NK-92 treated with Interleukin-12 subunit alpha and Interleukin-12 subunit beta, amount 100 ng/mL, for 24 hours (cell line): Measurements from ENCODE around the gene CPAMD8.
"Not testable (repeated sequence)": the region's sequence is repeated elsewhere in the genome, so short reads cannot be mapped to it uniquely, and the experiment has no call there.

Experiments
- DNase-seq: peaks from one replicate; lab custom pipeline; 2025; lab: John Stamatoyannopoulos, UW

CPAMD8 gene

DNA sequence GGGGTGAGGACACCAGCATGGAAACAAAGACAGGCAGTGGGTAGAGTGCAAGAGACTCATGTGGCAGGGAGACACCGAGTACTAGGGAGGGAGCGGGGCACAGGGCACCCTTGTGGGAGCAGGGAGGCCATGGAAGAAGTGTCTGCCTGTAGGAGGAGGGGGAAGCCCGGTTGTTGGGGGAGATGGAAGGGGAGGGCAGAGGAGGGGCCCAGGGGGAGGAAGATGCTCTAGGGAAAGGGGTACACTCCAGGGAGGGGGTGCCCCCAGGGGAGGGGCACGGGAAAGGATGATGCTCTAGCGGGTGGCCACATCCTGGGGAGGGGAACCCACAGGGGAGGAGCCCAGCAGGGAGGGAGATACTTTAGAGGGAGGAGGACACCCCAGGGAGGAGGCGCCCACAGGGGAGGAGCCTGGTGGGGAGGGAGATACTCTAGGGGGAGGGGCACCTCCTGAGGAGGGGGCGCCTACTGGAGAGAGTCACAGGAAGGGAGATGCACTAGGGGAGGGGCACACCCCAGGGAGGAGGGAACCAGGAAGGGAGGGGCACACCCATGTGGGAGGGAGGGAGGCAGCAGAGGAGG lies 24.9 kb downstream of the CPAMD8 start:
- DNase-seq = no peak

DNA sequence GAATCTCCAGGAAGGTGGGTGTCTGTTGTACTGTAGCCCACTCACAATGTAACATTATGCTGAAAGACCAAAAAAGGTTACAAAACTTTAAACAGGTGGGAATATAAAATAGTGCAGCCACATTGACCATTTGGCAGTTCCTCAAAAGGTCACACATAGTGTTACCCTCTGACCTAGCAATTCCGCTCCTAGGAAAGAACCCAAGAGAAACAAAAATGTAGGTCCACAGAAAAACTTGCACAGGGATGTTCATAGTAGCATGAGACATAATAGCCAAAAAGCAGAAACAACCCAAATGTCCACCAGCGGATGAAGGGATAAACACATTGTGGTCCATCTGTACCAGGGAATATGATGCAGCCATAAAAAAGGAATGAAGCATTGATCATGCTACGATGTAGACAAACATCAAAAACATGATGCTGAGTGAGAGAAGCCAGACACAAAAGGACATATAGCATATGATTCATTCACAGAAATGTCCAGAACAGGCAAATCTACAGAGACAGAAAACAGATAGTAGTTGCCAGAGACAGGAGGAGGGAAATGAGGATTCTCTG lies 27.9 kb downstream of the CPAMD8 start:
- DNase-seq = no peak

DNA sequence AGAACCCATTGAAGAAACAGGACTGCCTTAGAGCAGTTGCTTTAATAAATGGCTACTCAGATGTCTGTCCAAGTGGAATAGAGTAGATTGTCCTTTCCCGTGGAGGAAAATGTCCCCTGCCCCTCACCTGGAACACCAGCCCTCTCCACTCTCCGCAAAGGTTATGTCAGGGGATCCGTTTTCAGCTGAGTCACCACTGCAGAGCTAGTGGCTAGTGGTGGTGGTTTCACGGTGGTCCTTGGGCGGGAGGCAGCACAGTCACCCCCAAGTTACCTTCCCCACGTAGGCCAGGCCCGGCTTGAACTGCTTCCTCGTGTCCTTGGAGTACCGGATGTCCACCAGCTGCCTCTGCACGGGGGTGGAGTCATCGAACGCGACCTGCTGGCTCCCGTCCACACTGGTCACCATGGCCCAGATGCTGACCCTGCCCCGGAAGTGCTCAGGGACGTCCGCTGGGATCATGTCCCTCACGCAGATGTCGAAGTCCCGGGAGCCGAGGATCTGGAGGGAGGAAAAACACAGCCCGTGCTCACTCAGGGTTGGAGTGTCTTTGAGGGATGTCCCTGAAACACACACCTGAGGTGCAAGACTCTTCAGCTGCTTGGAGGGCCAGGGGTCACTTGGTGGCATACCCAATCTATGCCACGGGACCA lies 29.6 kb downstream of the CPAMD8 start:
- DNase-seq = not testable (repeated sequence)

DNA sequence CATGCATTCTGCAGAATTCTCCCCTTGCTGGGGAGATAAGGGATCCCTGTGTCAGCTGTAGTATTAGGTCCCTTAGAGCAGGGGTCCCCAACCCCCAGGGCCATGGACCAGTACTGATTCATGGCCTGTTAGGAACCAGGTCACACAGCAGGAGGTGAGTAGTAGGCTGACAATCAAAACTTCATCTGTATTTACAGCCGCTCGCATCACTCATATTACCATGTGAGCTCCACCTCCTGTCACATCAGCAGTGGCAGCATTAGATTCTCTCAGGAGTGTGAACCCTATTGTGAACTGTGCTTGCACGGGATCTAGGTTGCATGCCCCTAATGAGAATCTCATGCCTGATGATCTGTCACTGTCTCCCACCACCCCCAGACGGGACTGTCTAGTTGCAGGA lies 37.9 kb downstream of the CPAMD8 start:
- DNase-seq = no peak

DNA sequence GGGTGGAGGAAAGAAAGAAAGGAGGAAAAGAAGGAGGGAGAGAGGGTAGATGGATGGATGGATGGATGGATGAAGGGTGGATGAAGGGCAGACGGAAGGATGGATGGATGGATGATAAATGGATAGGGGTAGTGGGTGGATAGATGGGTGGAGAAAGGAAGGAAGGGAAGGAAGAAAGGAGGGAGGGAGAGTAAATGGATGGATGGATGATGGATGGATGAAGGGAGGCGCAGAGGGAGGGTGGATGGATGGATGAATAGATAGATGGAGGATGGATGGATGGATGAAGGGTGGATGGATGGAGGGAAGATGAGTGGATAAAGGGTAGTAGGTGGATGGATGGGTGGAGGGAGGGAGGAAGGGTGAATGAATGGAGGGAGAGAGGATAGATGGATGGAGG lies 41.2 kb downstream of the CPAMD8 start:
- DNase-seq = no peak

DNA sequence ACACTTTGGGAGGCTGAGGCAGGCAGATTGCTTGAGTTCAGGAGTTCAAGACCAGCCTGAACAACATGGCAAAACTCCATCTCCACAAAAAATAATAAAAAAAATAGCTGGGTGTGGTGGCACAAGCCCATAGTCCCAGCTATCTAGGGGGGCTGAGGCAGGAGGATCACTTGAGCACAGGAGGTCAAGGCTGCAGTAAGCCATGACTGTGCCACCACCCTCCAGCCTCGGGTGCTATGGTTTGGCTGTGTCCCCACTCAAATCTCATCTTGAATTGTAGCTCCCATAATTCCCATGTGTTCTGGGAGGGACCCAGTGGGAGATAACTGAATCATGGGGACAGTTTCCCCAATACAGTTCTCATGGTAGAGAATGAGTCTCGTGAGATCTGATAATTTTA lies 44.0 kb downstream of the CPAMD8 start:
- DNase-seq = not testable (repeated sequence)

DNA sequence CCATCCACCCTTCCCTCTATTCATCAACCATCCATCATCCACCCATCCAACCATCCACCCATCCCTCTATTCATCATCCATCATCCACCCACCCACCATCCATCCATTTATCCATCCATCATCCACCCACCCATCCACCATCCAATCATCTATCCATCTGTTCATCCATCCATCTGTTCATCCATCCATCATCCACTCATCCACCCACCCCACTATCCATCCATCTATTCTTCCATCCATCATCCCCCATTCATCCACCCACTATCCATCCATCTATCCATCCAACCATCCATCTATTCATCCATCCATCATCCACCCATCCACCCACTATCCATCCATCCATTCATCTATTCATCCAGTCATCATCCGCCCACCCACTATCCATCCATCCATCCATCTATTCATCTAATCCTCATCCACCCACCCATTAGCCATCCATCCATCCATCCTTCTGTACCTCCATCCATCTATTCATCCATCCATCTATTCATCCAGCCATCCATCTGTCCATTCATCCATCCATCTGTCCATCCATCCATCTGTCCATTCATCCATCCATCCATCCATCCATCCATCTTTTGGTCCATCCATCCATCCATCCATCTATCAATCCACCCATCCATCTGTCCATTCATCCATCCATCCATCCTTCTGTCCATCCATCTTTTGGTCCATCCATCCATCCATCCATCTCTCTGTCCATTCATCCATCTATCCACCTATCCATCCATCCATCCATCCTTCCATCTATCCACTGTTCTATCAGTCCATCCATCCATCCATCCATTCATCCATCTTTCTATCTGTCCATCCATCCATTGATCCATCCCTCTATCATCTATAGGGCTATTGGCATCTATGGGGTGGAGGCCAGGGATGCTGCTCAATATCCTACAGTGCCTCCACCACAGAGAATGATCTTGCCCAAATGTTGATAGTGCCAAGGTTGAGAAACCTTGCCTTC lies 47.5 kb downstream of the CPAMD8 start:
- DNase-seq = no peak

DNA sequence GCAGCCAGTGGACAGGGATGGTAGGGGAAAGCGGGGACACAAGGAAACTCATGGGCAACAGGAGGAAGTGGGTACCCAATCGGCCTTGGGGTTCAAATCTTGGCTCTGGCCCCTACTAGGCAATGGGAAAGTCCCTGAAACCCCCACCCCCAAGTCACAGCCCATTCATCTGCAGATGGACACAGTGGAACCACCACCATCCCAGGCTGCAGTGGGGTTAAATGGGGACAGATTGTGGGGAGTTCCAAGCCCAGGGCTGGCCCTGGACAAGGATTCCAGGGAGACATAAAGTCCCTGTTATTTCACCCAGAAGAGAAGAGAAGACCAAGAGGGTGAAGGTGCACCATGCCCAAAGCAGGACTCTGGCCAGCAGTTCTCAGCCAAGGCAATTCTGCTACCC lies 48.5 kb downstream of the CPAMD8 start:
- DNase-seq = no peak

DNA sequence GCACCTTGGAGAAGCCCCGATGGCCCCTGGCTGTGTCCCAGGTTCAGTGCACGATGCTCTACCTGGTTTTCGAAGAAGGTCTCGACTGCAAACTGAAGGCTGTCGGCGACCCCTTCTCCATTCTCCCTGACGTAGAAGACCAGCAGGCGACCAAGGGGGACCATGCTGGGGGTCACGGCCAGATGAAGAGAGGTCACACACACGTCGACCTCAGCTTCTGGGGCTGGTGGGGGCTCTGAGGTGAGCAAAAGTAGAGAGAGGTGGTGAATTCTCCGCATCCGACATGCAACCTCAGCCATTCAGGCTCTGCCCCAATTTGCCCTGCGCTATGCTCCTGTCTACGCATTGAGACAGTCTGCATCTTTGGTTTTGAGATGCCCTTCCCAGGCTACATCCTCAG lies 49.3 kb downstream of the CPAMD8 start:
- DNase-seq = no peak

DNA sequence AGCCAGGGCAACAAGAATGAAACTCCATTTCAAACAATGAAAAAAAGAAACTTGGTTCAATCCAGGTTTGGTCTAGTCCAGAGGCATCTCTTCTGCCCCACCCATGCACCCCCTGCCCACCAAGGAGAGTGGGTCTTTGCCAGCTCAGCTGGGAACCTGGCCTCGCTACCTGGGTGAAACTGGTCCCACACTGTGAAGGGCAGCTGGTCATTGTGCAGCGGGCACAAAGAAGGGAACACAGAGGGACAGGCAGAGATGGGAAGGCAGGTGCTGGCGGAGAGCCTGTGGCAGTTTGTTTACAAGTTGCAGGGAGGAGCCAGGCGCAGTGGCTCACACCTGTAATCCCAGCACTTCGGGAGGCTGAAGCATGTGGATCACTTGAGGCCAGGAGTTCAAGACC lies 50.2 kb downstream of the CPAMD8 start:
- no peak for DNase-seq

DNA sequence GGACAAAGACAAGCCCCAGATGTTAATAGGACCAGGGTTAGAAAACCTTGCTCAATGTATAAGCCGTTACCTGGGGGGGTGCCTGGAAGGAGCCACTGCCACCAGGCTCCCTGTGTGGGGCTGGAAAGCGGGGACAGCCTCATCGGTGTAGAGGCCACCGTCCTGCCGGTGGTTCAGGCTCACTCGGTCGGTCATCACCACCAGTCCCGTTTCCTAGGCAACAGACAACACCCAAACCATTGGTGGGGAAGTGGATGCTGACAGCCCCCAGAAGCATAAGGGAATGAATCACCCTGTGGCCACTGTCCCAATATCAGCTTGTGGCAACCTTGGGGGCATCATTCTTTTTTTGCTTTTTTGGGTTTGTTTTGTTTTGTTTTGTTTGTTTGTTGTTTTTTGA lies 55.8 kb downstream of the CPAMD8 start:
- no peak for DNase-seq

DNA sequence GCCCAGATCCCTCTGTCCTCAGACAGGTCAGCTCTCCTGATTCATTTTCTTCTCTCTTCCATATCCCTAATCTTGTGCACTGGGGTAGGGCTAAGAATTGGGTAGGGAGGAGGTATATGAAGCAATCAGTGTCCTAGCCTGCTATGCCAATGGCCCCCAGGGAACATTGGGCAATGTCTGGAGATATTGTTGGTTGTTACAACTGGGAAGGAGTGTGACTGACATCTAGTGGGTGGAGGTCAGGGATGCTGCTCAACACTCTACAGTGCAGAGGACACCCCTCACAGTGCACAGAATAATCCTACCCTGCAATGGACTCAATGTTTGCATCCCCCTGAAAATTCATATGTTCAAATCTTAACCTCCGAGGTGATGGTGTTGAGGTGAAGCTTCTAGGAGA lies 57.5 kb downstream of the CPAMD8 start:
- no peak for DNase-seq

DNA sequence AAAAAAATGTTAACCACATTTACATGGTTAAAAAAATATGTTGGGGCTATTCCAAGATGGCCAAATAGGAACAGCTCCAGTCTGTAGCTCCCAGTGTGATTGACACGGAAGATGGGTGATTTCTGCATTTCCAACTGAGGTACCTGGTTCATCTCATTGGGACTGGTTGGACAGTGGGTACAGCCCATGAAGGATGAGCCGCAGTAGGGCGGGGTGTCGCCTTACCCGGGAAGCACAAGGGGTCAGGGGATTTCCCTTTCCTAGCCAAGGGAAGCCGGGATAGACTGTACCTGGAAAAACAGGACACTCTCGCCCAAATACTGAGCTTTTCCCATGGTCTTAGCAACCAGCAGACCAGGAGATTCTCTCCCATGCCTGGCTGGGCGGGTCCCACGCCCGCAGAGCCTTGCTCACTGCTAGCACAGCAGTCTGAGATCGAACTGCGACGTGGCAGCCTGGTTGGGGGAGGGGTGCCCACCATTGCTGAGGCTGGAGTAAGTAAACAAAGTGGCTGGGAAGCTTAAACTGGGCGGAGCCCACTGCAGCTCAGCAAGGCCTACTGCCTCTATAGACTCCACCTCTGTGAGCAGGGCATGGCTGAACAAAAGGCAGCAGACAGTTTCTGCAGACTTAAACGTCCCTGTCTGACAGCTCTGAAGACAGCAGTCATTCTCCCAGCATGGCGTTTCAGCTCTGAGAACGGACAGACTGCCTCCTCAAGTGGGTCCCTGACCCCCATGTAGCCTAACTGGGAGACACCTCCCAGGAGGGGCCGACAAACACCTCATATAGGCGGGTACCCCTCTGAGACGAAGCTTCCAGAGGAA lies 65.4 kb downstream of the CPAMD8 start:
- DNase-seq = not testable (repeated sequence)

DNA sequence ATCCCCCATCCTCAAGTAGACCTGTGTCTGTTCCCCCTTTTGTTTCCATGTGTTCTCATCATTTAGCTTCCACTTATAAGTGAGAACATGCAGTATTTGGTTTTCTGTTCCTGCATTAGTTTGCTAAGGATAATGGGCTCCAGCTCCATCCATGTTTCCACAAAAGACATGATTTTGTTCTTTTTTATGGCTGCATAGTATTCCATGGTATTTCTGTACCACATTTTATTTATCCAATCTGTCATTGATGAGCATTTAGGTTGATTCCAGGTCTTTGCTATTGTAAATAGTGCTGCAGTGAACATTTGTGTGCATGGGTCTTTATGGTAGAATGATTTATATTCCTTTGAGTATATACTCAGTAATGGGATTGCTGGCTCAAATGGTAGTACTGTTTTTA lies 68.3 kb downstream of the CPAMD8 start:
- not testable (repeated sequence) for DNase-seq

DNA sequence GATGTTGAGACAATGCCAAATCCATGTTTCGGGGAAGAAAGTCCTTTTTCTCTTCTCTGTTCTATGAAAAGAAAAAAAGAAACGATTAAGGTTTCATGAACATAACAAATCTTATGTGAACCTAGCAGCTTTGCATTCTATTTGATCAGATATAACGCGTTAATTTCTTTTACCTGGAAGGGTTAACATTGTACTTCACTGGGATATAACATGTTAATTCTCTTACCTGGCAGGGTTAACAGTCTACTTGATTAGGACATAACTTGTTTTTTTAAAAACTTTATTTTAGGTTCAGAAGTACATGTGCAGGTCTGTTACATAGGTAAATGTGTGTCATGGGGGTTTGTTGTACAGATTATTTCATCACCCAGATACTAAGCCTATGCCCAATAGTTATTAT lies 68.8 kb downstream of the CPAMD8 start:
- no peak for DNase-seq

DNA sequence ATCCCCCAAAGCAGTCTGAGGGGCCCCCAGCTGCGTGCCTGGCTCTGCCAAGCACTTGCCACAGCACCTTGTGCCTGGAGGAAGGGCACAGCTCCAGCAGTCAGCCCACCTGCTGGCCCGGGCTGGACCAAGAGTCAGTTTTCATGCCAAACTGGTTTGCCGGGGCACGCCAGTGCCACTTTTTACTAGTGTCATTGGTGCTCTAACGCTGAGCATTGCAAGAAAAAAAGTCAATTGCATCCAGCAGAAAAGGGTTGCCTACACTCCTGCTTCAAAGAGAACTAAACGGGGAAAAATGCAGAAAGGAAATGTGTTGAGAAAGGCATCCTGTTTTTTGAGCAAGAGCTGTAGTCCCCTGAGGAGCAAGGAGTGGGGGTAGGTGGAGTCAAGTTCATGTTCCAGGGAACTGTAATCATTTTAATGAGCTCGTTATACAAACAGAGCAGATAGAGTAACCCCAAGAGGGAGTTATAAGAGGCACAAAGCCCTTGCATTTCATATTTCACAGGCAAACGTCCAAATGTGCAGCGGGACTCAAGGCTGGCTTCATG lies 69.4 kb downstream of the CPAMD8 start:
- DNase-seq = no peak

DNA sequence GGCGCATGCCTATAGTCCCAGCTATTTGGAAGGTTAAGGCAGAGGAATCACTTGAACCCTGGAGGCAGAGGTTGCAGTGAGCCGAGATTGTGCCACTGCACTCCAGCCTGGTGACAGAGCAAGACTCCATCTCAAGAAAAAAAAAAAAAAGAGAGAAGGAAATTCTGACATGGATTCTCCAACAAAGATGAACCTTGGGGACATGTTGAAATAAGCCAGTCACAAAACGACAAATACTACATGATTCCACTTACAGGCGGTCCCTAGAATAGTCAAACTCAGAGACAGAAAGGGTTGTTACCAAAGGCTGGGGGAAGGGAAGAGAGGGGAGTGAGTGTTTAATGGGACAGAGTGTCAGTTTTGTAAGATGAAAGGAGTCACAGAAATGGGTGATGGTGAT lies 71.4 kb downstream of the CPAMD8 start:
- DNase-seq = no peak

DNA sequence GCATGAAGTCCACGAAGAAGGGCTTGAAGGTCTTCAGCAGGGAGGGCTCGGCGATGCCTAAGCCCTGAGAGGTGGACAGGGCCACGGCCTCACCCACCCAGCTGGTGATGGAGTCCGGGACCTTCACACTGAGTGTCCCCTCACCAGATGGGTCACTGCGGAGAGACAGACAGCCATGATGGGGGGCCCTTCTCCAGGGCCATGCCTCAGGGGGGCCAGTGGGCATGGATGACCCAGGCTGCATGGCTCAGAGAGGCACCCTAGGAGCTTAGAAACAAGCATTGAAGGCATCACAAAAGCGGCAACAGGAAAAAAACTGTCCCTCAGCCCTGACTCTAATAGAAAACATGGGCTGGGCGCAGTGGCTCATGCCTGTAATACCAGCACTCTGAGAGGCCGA lies 74.6 kb downstream of the CPAMD8 start:
- DNase-seq = no peak

DNA sequence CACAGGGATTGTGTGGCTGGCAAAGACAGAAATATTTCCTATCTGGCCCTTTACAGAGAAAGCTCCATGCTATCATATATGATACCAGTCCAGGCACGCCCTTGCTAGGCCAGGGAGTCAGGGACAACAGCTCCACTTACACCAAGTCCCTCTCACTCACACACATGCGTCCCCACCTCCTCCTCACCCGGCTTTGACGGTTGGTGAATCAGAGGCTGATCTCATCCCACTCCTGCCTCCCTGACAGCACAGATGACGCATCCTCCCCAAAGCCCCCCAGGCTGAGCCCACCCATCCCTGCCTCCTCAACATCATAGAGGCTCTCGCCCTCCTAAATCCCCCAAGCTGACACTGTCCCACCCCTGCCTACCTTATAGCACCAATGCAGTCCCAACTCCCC lies 75.1 kb downstream of the CPAMD8 start:
- DNase-seq = no peak

DNA sequence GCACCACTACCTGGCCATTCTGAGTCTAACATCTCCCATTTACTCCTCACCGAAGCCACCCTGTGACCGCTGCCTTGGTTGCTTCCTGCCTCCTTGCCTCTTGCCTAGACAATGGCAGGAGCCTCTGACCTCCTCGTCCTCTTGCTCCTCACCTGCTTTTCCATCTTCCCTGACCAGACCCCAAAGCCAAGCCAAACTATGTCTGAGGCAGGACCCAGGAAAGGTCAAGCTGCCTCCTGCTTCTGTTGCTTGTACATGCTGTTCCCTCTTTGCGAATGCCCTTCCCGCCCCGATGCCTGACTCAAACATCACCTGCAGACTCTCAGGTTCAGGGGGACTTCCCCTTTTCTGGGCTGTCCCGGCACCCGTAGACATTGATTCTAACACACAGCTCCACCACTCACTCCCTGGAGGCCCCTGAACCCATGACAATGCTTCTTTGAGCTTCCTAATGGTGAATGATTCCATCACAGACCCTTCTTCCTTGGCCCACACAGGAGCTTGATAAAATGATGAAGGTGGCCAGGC lies 77.0 kb downstream of the CPAMD8 start:
- DNase-seq = no peak
